Keratinocyte (primary cell): ENCODE data around the gene HIGD1B.
"Not testable (repeated sequence)": the region's sequence is repeated elsewhere in the genome, so short reads cannot be mapped to it uniquely, and the experiment has no call there.

ENCODE experiments used
- CTCF ChIP-seq, 3 experiments: IDR thresholded peaks in 1 of 3; conservative IDR thresholded peaks in 1 of 3; optimal IDR thresholded peaks in 1 of 3; 2 replicates in 2 of 3; 3 replicates in 1 of 3; pipeline versions ENCODE3 to v1.5.1; 2011; ENCODE audit warnings: low read length in 3 of 3, mild to moderate bottlenecking in 3 of 3, moderate library complexity in 2 of 3, control low read depth in 1 of 3, inconsistent platforms in 1 of 3; ENCODE audit not compliant: insufficient read depth in 2 of 3; ENCODE audit errors: extremely low read depth in 1 of 3
- EZH2 ChIP-seq: IDR thresholded peaks from one replicate; pipeline ENCODE4 v1.6.1; 2012; ENCODE audit warnings: inconsistent platforms, mild to moderate bottlenecking, low read length, moderate library complexity

- not testable (repeated sequence) for TF ChIP-seq CTCF (optimal IDR thresholded peaks at IDR 0.05 in 1 of 3, IDR thresholded peaks at IDR 0.05 in 1 of 3, conservative IDR thresholded peaks at IDR 0.05 in 1 of 3; ENCODE audit: extremely low read depth in 1 of 3, insufficient read depth in 2 of 3, low read length in 3 of 3); EZH2
Observed at GRCh38 chr17:44825236-44825635, 22.4 kb upstream of the HIGD1B start.
